Measurements from ENCODE around the gene INA. TPM values are rescaled to one million over a fixed set of nuclear protein-coding genes. Genes with fewer than 3 reads are reported as not detected.
A peak's percentile ranks its signal among the peaks of the same experiment; 100 is the strongest.
"Not testable (repeated sequence)": the region's sequence is repeated elsewhere in the genome, so short reads cannot be mapped to it uniquely, and the experiment has no call there.

Gene INA
- total and polyA plus RNA-seq, 8 donors: 0.08 to 0.47 (median 0.35) TPM

- intact Hi-C loops (cut with DNase I): loop anchor here in 1 of 2 donors (5.0 to 10.0 kb wide), 2 partner anchors 130 to 267 kb away; no protein-coding TSS in a partner anchor
- TF ChIP-seq CTCF (IDR thresholded peaks at IDR 0.05): peak; percentile 81 to 93
- Histone ChIP-seq H3K4me3 (no peak overlapping the region), H3K4me1 (peaks cover 12 to 33% of the 10 kb centered on the region in 2 donors), H3K27ac (no peak overlapping the region), H3K36me3 (no peaks in the 10 kb centered on the region), H3K9me3 (no peaks in the 10 kb centered on the region), H3K27me3 (no peaks in the 10 kb centered on the region)
- peak; percentile 85 for ATAC-seq
- DNase-seq: peak in 3 of 4 donors; percentile 57 to 84 (median 70)
Measured at GRCh38 chr10:103244666-103245271, 32.2 kb upstream of the INA start.

GRCh38 chr10:103245587-103245986 lies 31.4 kb upstream of the INA start, which contains the start of gene RPEL1:
Gene RPEL1 (plus strand): TSS chr10:103245887. CDS start chr10:103245997, 110 bp downstream.
- H3K4me3 ChIP-seq, ATAC-seq, H3K36me3 ChIP-seq, H3K27me3 ChIP-seq, H3K9me3 ChIP-seq, DNase-seq, H3K27ac ChIP-seq: not testable (repeated sequence)
- H3K4me1 ChIP-seq: peaks cover 12 to 25% of the 10 kb centered on the region in 2 donors
- intact Hi-C loops (cut with DNase I): loop anchor here in 1 of 2 donors (10.0 kb wide), 1 partner anchor 131 kb away; no protein-coding TSS in a partner anchor

- H3K27ac ChIP-seq: no peak overlapping the region
- H3K27me3 ChIP-seq: no peaks in the 10 kb centered on the region
- H3K36me3 ChIP-seq: no peaks in the 10 kb centered on the region
- ATAC-seq (no peak), DNase-seq (no peak)
- no peak overlapping the region for H3K4me3 ChIP-seq
- H3K4me1 ChIP-seq: peaks cover 6 to 17% of the 10 kb centered on the region in 2 donors
- no peaks in the 10 kb centered on the region for H3K9me3 ChIP-seq
- intact Hi-C loops (cut with DNase I): loop anchor here in 1 of 2 donors (10.0 kb wide), 1 partner anchor 132 kb away; no protein-coding TSS in a partner anchor
- TF ChIP-seq CTCF (IDR thresholded peaks at IDR 0.05): no peak
Measured at GRCh38 chr10:103246324-103246723, 30.6 kb upstream of the INA start.

GRCh38 chr10:103254113-103254512 lies 22.8 kb upstream of the INA start:
- H3K4me3 ChIP-seq: no peak overlapping the region
- TF ChIP-seq CTCF (IDR thresholded peaks at IDR 0.05): no peak
- no peaks in the 10 kb centered on the region for H3K9me3 ChIP-seq
- no peaks in the 10 kb centered on the region for H3K4me1 ChIP-seq
- no peaks in the 10 kb centered on the region for H3K27me3 ChIP-seq
- no peak overlapping the region for H3K27ac ChIP-seq
- DNase-seq (no peak), ATAC-seq (no peak)
- H3K36me3 ChIP-seq: no peaks in the 10 kb centered on the region
- intact Hi-C loops (cut with DNase I): no loop called here

GRCh38 chr10:103254538-103255325 lies 22.2 kb upstream of the INA start:
- Histone ChIP-seq H3K9me3 (no peaks in the 10 kb centered on the region), H3K27ac (no peak overlapping the region), H3K36me3 (no peaks in the 10 kb centered on the region), H3K4me1 (no peaks in the 10 kb centered on the region), H3K27me3 (no peaks in the 10 kb centered on the region), H3K4me3 (no peak overlapping the region)
- no peak for DNase-seq
- ATAC-seq: no peak
- no peak for TF ChIP-seq CTCF (IDR thresholded peaks at IDR 0.05)
- intact Hi-C loops (cut with DNase I): no loop called here
